ENCODE data around the gene PLVAP.
A peak's percentile ranks its signal among the peaks of the same experiment; 100 is the strongest.
"Not testable (repeated sequence)": the region's sequence is repeated elsewhere in the genome, so short reads cannot be mapped to it uniquely, and the experiment has no call there.

PLVAP gene

DNA sequence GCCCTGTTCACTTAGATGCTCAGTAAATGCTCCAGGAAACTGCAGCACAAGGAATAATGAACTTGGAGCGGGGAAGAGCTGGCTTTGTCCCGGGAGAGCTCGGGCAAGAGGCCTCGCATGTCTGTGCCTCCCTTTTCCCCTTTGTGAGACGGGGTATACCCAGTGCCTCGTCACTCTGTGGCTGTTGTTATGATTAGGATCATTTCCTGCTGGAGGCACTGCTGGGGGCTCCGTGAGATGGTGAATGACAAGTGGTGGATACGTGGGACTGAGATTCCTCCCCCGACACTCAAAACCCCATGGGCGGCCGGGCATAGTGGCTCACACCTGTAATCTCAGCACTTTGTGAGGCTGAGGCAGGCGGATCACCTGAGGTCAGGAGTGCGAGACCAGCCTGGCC, 1.1 kb upstream of the PLVAP start:
- DNase-seq: no peak
- no peak overlapping the region for H3K27ac ChIP-seq
- H3K9me3 ChIP-seq (ENCODE audit: severe bottlenecking): peaks cover 6% of the 10 kb centered on the region
- H3K27me3 ChIP-seq (ENCODE audit: insufficient read depth, low read depth, severe bottlenecking): no peaks in the 10 kb centered on the region
- H3K36me3 ChIP-seq: no peaks in the 10 kb centered on the region
- no peak overlapping the region for H3K4me3 ChIP-seq (ENCODE audit: low read depth, low read length)
- TF ChIP-seq, protein P1, sequence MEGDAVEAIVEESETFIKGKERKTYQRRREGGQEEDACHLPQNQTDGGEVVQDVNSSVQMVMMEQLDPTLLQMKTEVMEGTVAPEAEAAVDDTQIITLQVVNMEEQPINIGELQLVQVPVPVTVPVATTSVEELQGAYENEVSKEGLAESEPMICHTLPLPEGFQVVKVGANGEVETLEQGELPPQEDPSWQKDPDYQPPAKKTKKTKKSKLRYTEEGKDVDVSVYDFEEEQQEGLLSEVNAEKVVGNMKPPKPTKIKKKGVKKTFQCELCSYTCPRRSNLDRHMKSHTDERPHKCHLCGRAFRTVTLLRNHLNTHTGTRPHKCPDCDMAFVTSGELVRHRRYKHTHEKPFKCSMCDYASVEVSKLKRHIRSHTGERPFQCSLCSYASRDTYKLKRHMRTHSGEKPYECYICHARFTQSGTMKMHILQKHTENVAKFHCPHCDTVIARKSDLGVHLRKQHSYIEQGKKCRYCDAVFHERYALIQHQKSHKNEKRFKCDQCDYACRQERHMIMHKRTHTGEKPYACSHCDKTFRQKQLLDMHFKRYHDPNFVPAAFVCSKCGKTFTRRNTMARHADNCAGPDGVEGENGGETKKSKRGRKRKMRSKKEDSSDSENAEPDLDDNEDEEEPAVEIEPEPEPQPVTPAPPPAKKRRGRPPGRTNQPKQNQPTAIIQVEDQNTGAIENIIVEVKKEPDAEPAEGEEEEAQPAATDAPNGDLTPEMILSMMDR (IDR thresholded peaks at IDR 0.05; ENCODE audit: low read depth, low read length): no peak

DNA sequence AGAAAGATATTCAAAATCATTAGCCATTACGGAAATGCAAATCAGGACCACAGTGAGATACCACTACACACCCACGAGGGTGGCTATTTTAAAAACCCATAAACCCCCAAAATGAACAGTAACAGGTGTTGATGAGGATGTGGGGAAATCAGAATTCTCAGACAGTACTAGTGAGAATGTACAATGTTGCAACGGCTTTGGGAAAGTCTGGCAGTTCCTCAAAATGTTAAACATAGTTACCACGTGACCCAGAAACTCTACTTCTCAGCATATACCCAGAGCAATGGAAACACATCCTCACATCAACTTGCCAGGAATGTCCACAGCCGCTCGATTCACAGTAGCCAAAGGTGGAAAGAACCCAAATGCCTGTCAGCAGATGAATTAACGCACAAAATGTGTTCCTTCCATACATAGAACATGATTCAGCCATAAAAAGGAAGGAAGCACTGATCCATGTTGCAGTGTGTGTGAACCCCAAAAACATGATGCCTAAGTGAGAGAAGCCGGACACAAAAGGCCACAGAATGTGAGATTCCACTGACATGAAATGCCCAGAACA, 7.0 kb downstream of the PLVAP start:
- Histone ChIP-seq H3K27ac (no peak overlapping the region), H3K4me3 (ENCODE audit: low read depth, low read length) (no peak overlapping the region), H3K36me3 (no peaks in the 10 kb centered on the region), H3K9me3 (ENCODE audit: severe bottlenecking) (no peaks in the 10 kb centered on the region), H3K27me3 (ENCODE audit: insufficient read depth, low read depth, severe bottlenecking) (no peaks in the 10 kb centered on the region)
- TF ChIP-seq, protein P1 (IDR thresholded peaks at IDR 0.05; ENCODE audit: low read depth, low read length): no peak
- no peak for DNase-seq

DNA sequence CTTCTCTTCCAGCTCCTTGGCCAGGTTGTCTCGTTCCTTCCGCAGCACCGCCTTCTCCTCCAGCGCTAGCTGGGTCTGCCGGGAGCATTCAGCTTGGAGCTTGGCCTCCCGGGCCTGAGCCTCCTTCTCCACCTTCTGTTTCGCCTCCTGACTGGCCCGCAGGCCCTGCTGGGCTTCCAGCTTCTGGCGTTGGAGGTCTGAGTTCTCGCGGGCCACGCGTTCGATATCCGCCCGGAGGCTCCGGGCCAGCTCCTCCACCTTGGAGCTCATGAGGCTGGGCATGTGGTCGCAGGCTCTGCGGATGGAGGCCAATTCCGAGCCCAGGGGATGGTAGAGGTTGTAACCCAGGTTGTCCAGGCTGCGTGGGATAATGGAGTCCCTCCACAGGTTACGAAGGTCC, 11.8 kb downstream of the PLVAP start:
- H3K36me3 ChIP-seq: no peaks in the 10 kb centered on the region
- no peaks in the 10 kb centered on the region for H3K27me3 ChIP-seq (ENCODE audit: insufficient read depth, low read depth, severe bottlenecking)
- DNase-seq: no peak
- no peak overlapping the region for H3K4me3 ChIP-seq (ENCODE audit: low read depth, low read length)
- TF ChIP-seq, protein P1 (IDR thresholded peaks at IDR 0.05; ENCODE audit: low read depth, low read length): no peak
- H3K9me3 ChIP-seq (ENCODE audit: severe bottlenecking): peaks cover 2% of the 10 kb centered on the region
- no peak overlapping the region for H3K27ac ChIP-seq

DNA sequence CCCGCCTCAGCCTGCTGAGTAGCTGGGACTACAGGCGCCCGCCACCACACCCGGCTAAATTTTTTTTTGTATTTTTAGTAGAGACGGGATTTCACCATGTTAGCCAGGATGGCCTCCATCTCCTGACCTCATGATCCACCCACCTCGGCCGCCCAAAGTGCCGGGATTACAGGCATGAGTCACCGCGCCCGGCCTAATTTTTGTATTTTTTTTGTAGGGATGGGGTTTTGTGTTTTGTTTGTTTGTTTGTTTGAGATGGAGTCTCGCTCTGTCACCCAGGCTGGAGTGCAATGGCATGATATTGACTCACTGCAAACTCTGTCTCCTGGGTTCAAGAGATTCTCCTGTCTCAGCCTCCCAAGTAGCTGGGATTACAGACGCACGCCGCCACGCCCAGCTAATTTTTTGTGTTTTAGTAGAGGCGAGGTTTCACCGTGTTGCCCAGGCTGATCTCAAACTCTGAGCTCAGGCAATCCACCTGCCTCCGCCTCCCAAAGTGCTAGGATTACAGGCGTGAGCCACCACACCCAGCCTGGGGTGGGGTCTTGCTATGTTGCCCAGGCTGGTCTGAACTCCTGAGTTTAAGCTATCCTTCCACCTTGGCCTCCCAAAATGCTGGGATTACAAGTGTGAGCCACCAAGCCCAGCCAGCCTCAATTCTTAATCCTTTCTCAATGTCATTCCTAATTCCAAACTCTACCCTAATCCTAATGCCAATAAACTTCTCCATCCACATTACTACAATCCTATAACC, 13.1 kb downstream of the PLVAP start:
- DNase-seq; H3K9me3 ChIP-seq (ENCODE audit: severe bottlenecking): not testable (repeated sequence)

DNA sequence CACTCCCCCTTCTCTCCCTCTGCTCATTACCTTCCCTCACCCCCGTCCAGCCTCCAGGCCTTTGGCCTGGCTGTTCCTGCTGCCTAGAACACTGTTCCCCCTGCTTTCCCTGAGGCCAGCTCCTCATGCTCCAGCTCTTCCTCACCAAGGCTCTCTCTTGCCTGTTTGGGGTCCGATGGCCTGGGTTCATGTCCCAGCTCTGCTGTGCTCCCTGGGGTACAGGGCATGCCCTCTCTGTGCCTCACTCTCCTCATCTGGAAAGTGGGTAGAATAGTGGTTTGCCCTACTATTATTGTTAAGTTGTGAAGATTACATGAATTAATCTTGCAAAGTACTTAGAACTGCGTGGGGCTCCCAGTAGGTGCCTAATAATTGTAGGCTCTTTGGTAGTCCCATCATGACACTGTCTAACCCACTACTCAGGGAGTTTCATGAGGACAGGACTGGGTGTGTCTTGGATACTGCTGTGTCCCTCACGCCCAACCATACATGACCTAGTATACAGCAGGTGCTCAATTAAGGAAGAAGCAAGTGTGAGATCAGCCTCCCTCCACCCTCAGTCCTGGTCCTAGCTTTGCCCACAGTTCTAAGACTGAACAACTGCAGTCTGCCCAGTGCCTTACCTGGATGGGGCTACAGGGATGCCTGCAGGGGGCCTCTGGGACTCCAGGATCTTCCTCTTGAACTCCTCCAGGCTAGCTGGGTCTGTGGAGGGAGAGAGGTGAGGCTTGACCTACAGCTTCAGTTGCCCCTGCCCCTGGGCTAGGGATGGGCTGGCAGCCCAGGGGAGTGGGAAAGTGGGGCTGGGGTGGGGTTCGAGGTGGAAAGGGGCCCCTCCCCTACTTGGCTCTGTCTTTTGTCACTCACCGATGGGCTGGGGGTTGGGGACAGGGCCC, 17.0 kb downstream of the PLVAP start:
- Histone ChIP-seq H3K4me3 (ENCODE audit: low read depth, low read length) (no peak overlapping the region), H3K27ac (peak overlapping the region; percentile 38; the same call in 1 of the 2 replicates), H3K27me3 (ENCODE audit: insufficient read depth, low read depth, severe bottlenecking) (no peaks in the 10 kb centered on the region), H3K36me3 (no peaks in the 10 kb centered on the region), H3K9me3 (ENCODE audit: severe bottlenecking) (peaks cover 2% of the 10 kb centered on the region)
- no peak for DNase-seq
- TF ChIP-seq, protein P1 (IDR thresholded peaks at IDR 0.05; ENCODE audit: low read depth, low read length): no peak

More for the DNA sequence above, 13.1 kb downstream of the PLVAP start:
- not testable (repeated sequence) for H3K27me3 ChIP-seq (ENCODE audit: insufficient read depth, low read depth, severe bottlenecking); H3K36me3 ChIP-seq; H3K4me3 ChIP-seq (ENCODE audit: low read depth, low read length); H3K27ac ChIP-seq

DNA sequence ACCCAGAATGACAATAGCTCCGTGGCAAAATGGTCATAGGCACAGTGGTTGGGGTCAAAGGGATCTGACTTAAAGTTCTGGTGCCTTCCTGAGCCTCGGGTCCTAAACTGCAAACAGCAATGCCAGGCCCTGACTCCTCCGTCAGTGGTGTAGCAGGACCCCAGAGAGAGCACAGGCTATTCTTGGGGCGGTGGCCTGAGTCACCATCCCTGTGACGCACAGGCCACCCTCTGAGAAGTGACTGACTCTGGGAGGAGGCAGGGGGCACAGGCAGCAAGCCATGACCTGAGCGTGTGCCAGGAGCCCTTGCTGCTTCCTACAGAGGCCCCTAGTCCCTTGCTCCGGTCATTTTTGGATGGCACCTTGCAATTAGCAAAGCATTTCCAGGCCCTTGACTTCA, 18.7 kb downstream of the PLVAP start:
- TF ChIP-seq, protein P1 (IDR thresholded peaks at IDR 0.05; ENCODE audit: low read depth, low read length): no peak
- no peak for DNase-seq

More for the DNA sequence above, 18.7 kb downstream of the PLVAP start:
- H3K4me3 ChIP-seq (ENCODE audit: low read depth, low read length): no peak overlapping the region
- no peaks in the 10 kb centered on the region for H3K36me3 ChIP-seq
- no peak overlapping the region for H3K27ac ChIP-seq
- H3K27me3 ChIP-seq (ENCODE audit: insufficient read depth, low read depth, severe bottlenecking): no peaks in the 10 kb centered on the region
- no peaks in the 10 kb centered on the region for H3K9me3 ChIP-seq (ENCODE audit: severe bottlenecking)
